Activated T-helper 1 cell treated with anti-CD3 and anti-CD28 coated beads, Interleukin-12 subunit alpha, Interleukin-12 subunit beta, Interleukin-2, Interleukin-4 antibody, amounts not matched to agents 30 ng/mL and 10 ng/mL and 1 ng/mL, durations not matched to agents 14 hours and 24 hours and 36 hours (primary cell): ENCODE results near the gene NDUFA12. TPM values are rescaled to one million over a fixed set of nuclear protein-coding genes. Genes with fewer than 3 reads are reported as not detected.

Experiments used
- DNase-seq: peaks from one replicate; pipeline ENCODE4 v3.0.0; 2021; ENCODE audit warnings: low spot score
- H3K27ac Mint-ChIP-seq: one replicate; pipeline ENCODE4 v1.8.0; 2021; ENCODE audit warnings: mild to moderate bottlenecking, mixed read lengths
- H3K27me3 Mint-ChIP-seq: one replicate; pipeline ENCODE4 v1.8.0; 2022; ENCODE audit warnings: mild to moderate bottlenecking, moderate library complexity, mixed read lengths; ENCODE audit not compliant: insufficient read depth
- H3K36me3 Mint-ChIP-seq: one replicate; pipeline ENCODE4 v1.8.0; 2021; ENCODE audit warnings: low read depth, mixed read lengths
- H3K4me1 Mint-ChIP-seq: one replicate; pipeline ENCODE4 v1.8.0; 2021; ENCODE audit warnings: low read depth, mixed read lengths
- H3K4me3 Mint-ChIP-seq: one replicate; pipeline ENCODE4 v1.8.0; 2021; ENCODE audit warnings: mild to moderate bottlenecking, moderate library complexity, mixed read lengths
- H3K9me3 Mint-ChIP-seq: one replicate; pipeline ENCODE4 v1.8.0; 2021; ENCODE audit warnings: mixed read lengths
- intact Hi-C: fragments of 100-400 bp; cut with micrococcal nuclease; formaldehyde crosslinking; loops from one replicate; pipeline ENCODE4 v1.15.1; 2024
- total RNA-seq: library from RNA; stranded (reverse); gene quantifications from 2 replicates; pipeline ENCODE4 v1.2.3, GENCODE V29; 2022

Gene NDUFA12
- total RNA-seq, 1 donor from 2014 or later, result 113 TPM

DNA sequence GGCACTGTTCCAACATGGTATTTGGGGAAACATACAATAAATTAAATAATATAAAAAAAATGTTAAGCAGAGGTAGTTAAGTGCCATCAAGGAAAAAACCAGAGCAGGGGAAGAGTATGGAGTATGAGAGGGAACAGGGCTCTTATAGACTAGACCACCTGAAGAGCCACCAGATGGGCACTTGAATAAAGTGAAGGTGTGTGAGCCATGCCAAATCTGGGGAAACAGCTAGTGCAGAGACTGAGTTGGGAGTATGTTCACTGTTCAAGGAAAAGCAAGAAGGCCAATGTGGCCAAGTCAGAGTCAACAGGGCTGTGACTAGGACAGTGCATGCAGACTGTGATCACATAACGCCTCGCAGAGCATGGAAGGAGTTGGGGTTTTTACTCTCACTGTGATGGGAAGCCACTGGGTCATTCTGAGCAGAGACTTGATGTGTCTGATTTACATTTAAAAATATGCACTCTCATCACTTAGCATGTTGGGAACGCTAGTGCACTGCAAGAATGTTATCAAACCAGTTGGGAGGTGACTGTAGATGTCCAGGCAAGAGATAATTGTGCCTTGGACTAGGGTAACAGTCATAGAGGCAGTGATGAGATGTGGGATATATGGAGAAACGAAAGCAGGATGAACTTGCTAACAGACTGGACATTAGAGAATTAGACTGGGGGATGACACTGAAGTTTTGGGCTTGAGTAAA lies 25.6 kb downstream of the NDUFA12 start:
- no peak overlapping the region for H3K27ac Mint-ChIP-seq
- peaks cover 12% of the 10 kb centered on the region for H3K36me3 Mint-ChIP-seq
- no peaks in the 10 kb centered on the region for H3K27me3 Mint-ChIP-seq
- peaks cover 11% of the 10 kb centered on the region for H3K4me1 Mint-ChIP-seq
- no peak for DNase-seq
- intact Hi-C loops, result no loop called here
- no peak overlapping the region for H3K4me3 Mint-ChIP-seq
- no peaks in the 10 kb centered on the region for H3K9me3 Mint-ChIP-seq

DNA sequence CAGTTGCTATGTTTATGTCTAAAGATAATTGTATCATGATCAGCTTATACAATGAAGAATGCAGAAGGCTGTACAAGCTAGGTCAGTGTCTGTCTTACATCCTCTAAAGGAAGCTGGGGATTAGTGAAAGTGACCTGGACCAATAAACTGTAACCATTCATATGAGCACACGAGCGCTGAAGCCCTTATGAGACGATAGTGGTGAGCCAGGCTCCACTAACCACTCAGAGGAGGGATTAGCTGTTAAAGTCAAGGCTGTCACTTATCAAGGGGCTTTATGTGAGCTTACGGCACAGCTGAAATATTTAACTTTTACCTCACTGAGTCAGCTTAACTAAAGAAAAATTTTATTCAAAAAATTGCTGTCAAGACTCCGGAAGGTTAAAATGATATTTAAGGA lies 30.3 kb downstream of the NDUFA12 start:
- no peaks in the 10 kb centered on the region for H3K9me3 Mint-ChIP-seq
- H3K4me1 Mint-ChIP-seq, result peaks cover 6% of the 10 kb centered on the region
- no peak for DNase-seq
- no peak overlapping the region for H3K27ac Mint-ChIP-seq
- peaks cover 17% of the 10 kb centered on the region for H3K36me3 Mint-ChIP-seq
- intact Hi-C loops, result no loop called here
- no peak overlapping the region for H3K4me3 Mint-ChIP-seq
- H3K27me3 Mint-ChIP-seq, result no peaks in the 10 kb centered on the region

DNA sequence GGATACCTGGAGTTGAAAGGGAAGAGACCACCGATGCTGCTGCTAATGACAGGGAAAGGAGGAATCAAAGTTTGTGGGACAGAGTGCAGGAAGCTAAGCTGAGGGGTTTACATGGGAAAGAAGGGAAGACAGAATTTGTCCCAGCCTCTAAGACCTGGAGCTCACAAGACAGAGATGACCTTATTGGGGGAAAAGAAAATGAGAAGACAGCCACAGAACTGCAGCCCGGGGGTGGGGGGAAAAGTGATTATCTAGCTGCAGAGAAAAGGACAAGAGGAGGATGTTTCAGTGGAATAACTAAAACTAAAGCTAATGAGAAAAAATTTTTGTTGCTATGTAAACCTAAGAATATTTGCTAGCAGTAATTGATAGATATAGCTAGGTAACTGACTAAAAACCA lies 30.7 kb downstream of the NDUFA12 start:
- DNase-seq, result no peak
- Mint-ChIP-seq H3K27ac (no peak overlapping the region), H3K4me1 (peaks cover 6% of the 10 kb centered on the region), H3K27me3 (no peaks in the 10 kb centered on the region), H3K4me3 (no peak overlapping the region), H3K36me3 (peaks cover 17% of the 10 kb centered on the region), H3K9me3 (no peaks in the 10 kb centered on the region)
- intact Hi-C loops, result no loop called here

DNA sequence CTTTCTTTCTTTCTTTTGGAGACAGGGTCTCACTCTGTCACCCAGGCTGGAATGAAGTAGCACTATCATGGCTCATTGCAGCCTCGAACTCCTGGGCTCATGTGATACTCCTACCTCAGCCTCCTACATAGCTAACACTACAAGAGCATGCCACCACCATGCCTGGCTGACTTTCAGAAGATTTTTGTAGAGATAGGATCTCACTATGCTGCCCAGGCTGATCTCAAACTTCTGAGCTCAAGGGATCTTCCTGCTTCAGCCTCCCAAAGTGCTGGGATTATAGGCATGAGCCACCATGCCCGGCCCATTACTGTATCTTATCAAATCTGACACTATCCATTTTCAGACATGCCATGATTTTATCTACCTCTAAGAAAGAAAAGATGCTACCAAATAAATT lies 31.6 kb downstream of the NDUFA12 start:
- no peak for DNase-seq
- H3K9me3 Mint-ChIP-seq, result no peaks in the 10 kb centered on the region
- no peak overlapping the region for H3K27ac Mint-ChIP-seq
- H3K4me1 Mint-ChIP-seq, result peaks cover 6% of the 10 kb centered on the region
- intact Hi-C loops, result no loop called here
- H3K4me3 Mint-ChIP-seq, result no peak overlapping the region
- peaks cover 20% of the 10 kb centered on the region for H3K36me3 Mint-ChIP-seq
- no peaks in the 10 kb centered on the region for H3K27me3 Mint-ChIP-seq

DNA sequence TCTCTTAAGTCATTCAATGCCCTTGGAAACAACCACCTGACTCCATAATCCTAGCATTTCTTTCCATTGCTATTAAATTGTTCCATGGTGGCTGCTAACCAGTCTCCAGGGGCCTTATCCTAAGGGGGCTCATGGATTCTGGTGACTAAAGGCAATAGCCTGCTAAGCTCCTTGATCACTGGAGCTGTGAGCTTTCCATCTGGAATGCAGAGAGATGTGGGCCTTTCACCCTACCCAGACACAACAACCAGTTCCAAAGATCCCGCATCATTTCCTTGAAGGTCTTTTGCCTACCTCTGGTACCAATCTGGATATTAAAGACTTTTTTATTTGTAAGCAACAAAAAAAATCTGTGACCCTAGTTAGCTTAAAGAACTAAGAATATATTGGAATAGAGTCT lies 32.9 kb downstream of the NDUFA12 start:
- no peak overlapping the region for H3K4me3 Mint-ChIP-seq
- intact Hi-C loops, result no loop called here
- H3K36me3 Mint-ChIP-seq, result peaks cover 17% of the 10 kb centered on the region
- H3K27ac Mint-ChIP-seq, result no peak overlapping the region
- H3K9me3 Mint-ChIP-seq, result no peaks in the 10 kb centered on the region
- H3K4me1 Mint-ChIP-seq, result peaks cover 6% of the 10 kb centered on the region
- no peaks in the 10 kb centered on the region for H3K27me3 Mint-ChIP-seq
- DNase-seq, result no peak

DNA sequence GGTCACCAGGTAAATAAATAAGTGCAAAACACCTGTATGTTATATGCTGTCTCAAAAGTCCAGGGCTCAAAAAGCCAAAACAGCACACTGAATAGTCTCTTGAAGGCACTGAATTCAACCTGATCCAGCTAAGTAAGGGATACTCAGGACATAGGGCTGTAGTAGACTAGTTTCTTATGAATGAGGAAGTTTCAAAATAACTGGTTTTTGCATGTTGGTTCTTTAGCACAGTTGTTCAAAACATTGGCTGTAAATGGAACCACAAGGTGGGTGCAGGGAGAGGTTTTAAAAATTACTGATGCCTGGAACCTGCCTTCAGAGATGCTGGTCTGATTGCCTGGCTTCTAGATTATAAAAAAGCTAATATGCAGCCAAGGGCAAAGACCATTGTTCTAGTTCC lies 34.1 kb downstream of the NDUFA12 start:
- Mint-ChIP-seq H3K4me1 (peaks cover 3% of the 10 kb centered on the region), H3K27ac (no peak overlapping the region), H3K36me3 (peaks cover 14% of the 10 kb centered on the region), H3K9me3 (no peaks in the 10 kb centered on the region), H3K27me3 (no peaks in the 10 kb centered on the region), H3K4me3 (no peak overlapping the region)
- DNase-seq, result no peak
- intact Hi-C loops, result no loop called here

DNA sequence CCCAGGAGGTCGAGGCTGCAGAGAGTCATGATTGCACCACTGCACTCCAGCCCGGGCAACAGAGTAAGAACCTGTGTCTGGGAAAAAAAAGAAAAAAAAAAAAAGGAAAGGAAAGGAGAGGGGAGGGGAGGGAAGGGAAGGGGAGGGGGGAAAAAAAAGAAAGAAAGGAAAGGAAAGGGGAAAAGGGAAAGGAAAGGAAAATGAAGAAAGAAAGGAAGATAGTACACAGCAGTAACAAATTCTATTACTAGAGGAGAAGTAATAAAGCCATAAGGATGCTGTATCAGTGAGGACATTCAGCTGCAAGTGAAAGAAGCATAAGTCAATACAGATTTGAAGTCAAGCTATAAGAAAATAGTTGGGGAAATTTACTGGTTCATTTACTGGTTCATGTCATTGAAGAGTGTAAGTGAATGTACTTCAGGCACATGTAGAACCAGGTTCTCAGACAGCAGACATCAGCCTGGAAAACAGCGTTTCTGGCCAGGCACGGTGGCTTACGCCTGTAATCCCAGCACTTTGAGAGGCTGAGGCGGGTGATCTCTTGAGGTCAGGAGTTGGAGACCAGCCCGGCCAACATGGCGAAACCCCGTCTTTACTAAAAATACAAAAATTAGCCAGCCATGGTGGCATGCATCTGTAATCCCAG lies 37.4 kb downstream of the NDUFA12 start:
- H3K36me3 Mint-ChIP-seq, result peaks cover 8% of the 10 kb centered on the region
- DNase-seq, result no peak
- intact Hi-C loops, result no loop called here
- no peak overlapping the region for H3K27ac Mint-ChIP-seq
- no peaks in the 10 kb centered on the region for H3K9me3 Mint-ChIP-seq
- H3K4me1 Mint-ChIP-seq, result no peaks in the 10 kb centered on the region
- no peak overlapping the region for H3K4me3 Mint-ChIP-seq
- H3K27me3 Mint-ChIP-seq, result no peaks in the 10 kb centered on the region

DNA sequence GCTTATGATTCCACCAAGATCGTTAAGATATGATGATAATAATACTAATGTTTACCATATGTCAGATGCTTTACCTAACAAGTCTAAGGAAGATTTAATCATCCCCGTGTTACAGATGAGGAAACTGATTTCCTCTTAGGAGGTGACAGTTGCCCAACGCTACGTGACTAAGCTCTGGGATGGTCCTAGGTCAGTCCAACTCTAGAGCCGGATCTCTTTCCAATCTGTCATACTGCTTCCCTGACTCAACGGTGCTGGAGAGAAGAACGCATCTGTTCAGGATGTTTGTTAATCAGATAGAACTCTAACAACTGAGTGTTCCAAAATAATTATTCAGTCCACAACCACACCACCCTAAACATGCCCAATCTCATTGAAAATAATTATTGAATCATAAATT lies 39.8 kb downstream of the NDUFA12 start:
- Mint-ChIP-seq H3K4me3 (no peak overlapping the region), H3K9me3 (no peaks in the 10 kb centered on the region), H3K27ac (no peak overlapping the region), H3K4me1 (no peaks in the 10 kb centered on the region), H3K36me3 (peaks cover 3% of the 10 kb centered on the region), H3K27me3 (peaks cover 4% of the 10 kb centered on the region)
- DNase-seq, result no peak
- intact Hi-C loops, result no loop called here

DNA sequence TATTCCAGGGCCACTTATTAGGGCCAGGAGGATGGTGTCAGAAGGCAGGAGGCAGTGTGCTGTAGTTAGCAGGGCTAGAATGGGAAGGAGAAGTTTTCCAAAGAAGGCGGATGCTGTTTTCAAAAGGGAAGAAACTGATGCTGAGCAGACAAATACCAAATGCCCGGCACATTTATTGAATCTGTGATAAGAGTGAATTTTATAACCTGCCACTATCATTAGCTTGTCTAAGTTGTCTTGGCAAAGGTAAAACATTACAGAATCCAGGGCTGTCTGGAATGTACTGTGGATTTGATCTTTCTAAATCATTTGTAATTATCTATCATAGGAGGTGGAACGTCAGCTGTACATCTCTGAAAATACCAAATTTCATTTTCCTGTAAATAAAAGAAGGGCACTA lies 40.8 kb downstream of the NDUFA12 start:
- no peaks in the 10 kb centered on the region for H3K4me1 Mint-ChIP-seq
- intact Hi-C loops, result no loop called here
- no peak for DNase-seq
- peaks cover 1% of the 10 kb centered on the region for H3K36me3 Mint-ChIP-seq
- H3K4me3 Mint-ChIP-seq, result no peak overlapping the region
- H3K27me3 Mint-ChIP-seq, result peaks cover 4% of the 10 kb centered on the region
- no peak overlapping the region for H3K27ac Mint-ChIP-seq
- no peaks in the 10 kb centered on the region for H3K9me3 Mint-ChIP-seq

DNA sequence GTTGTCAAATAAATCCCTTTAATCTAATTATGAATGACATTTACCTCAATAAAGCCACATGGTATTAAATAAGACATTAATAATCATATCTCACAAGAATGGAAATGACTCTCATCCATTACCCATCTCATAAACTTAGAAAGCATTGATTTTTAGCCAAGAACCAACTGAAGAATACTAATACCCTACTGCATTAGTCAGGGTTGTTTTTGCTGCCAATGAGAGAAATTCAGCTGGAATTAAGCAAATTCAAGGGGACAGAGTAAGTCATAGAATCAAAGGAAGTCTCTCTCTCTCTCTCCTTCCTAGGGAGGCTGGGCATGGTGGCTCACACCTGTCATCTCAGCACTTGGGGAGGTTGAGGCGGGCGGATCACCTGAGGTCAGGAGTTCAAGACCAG lies 41.6 kb downstream of the NDUFA12 start:
- Mint-ChIP-seq H3K9me3 (no peaks in the 10 kb centered on the region), H3K27me3 (peaks cover 4% of the 10 kb centered on the region), H3K4me1 (no peaks in the 10 kb centered on the region), H3K27ac (no peak overlapping the region), H3K4me3 (no peak overlapping the region), H3K36me3 (no peaks in the 10 kb centered on the region)
- intact Hi-C loops, result no loop called here
- DNase-seq, result no peak

DNA sequence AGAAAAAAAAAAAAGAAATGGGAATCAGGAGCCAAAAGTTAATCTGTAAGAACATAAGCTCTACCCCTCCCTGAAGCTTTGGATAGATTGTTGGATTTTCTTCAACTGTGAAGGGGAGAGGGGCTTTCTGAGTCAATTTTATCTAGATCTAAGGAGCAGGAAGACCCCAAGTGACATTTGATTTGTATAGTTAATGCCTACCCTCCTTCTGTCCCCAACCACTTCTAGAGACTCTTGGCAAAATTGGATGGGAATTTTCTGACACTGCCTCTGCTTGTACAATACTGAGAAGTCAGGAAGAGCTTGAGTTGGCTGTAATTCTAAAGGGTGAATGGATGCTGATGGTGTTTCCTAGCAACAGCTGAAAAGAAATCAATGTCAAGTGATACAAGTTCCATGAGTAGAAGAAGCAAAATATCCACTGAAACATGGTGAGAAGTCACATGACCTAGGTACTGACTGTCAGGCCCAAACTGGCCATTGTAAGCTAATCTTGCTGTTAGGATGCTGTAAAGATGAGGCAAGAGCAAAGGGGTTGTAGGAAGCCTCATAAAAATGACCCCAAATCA lies 42.2 kb downstream of the NDUFA12 start:
- DNase-seq, result no peak
- peaks cover 8% of the 10 kb centered on the region for H3K27me3 Mint-ChIP-seq
- H3K4me1 Mint-ChIP-seq, result no peaks in the 10 kb centered on the region
- H3K9me3 Mint-ChIP-seq, result no peaks in the 10 kb centered on the region
- no peak overlapping the region for H3K4me3 Mint-ChIP-seq
- H3K27ac Mint-ChIP-seq, result no peak overlapping the region
- no peaks in the 10 kb centered on the region for H3K36me3 Mint-ChIP-seq
- intact Hi-C loops, result no loop called here

DNA sequence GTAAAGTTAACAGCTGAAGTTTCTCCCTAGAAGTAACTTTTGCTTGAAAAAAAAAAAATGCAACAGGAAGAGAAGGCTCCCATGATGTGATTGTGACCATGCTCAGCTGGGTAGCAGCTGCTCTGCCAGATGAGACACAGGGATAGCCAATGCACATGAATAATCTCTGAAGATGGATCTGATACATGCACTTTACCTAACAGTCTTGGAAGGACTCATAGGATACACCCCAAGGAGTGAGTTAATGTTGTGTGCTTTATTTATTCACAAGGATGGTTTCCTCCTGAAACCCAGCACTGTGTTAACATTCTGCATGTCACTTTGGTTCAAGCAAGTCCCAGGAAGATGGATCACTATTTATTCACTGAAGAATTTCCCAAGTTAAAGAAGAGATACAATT lies 46.5 kb downstream of the NDUFA12 start:
- no peaks in the 10 kb centered on the region for H3K36me3 Mint-ChIP-seq
- H3K27ac Mint-ChIP-seq, result no peak overlapping the region
- DNase-seq, result no peak
- H3K4me3 Mint-ChIP-seq, result no peak overlapping the region
- no peaks in the 10 kb centered on the region for H3K4me1 Mint-ChIP-seq
- H3K27me3 Mint-ChIP-seq, result peaks cover 16% of the 10 kb centered on the region
- intact Hi-C loops, result no loop called here
- no peaks in the 10 kb centered on the region for H3K9me3 Mint-ChIP-seq

DNA sequence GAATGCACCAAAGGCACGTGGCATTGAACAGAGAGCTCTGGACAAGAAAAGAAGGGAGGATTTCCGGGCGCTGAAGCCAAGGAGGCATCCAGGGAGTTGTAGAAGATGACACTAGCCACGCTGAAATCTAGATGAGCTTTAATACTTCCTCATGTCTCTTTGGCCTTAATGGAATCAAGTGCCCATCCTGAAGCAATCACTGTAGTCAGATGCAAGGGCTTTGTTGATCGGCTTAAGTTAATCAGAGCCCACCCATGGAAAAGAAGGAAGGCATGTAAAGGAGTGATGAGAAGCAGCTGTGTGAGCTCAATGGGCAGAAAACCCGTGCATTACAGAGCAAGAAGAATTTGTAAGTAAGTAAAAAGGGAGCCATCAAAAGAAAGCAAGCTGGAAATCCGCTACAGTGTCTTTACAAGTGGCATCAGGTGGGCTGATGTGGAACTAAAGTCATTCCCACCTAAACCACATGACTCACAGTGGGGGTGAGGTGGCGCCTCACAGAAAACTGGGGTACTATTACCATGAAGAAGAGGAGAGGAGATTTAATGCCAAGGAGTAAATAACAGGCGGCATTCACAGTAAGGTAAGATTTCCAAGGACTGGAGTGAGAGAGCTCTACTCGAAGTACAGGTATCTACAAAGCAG lies 48.4 kb downstream of the NDUFA12 start:
- intact Hi-C loops, result no loop called here

More for the DNA sequence above, 48.4 kb downstream of the NDUFA12 start:
- Mint-ChIP-seq H3K27ac (no peak overlapping the region), H3K9me3 (no peaks in the 10 kb centered on the region), H3K36me3 (peaks cover 1% of the 10 kb centered on the region), H3K4me1 (no peaks in the 10 kb centered on the region), H3K4me3 (no peak overlapping the region), H3K27me3 (peaks cover 16% of the 10 kb centered on the region)
- no peak for DNase-seq
